Left lung (tissue), 10 donors: ENCODE data around the gene RNF8. TPM values are rescaled to one million over a fixed set of nuclear protein-coding genes. Genes with fewer than 3 reads are reported as not detected.
A peak's percentile ranks its signal among the peaks of the same experiment; 100 is the strongest.

Experiments used
- ATAC-seq: fragments of 200-7000 bp; cut with Tn5 transposase; one replicate; pipeline ENCODE4 v1.9.1; 2020; ENCODE audit warnings: moderate library complexity
- DNase-seq, 4 donors: peaks; one replicate each; pipeline ENCODE4 v3.0.0-alpha.2; 2013 to 2020
- H3K27ac ChIP-seq, 2 donors: fragments of 200-600 bp; sonication (generic) in 1 of 2; one replicate each; pipeline versions ENCODE4 v1.5.0 to v1.8.0; 2020 to 2021
- H3K27me3 ChIP-seq, 2 donors: fragments of 200-600 bp; sonication (generic) in 1 of 2; one replicate each; pipeline versions ENCODE4 v1.5.0 to v1.8.0; 2020 to 2021
- H3K36me3 ChIP-seq, 2 donors: fragments of 200-600 bp; sonication (generic) in 1 of 2; one replicate each; pipeline versions ENCODE4 v1.5.0 to v1.8.0; 2020 to 2021
- H3K4me1 ChIP-seq, 2 donors: fragments of 200-600 bp; one replicate each; pipeline ENCODE4 v1.8.0; 2021
- H3K4me3 ChIP-seq, 2 donors: fragments of 200-600 bp; sonication (generic) in 1 of 2; one replicate each; pipeline versions ENCODE4 v1.5.0 to v1.8.0; 2020 to 2021; ENCODE audit warnings: mild to moderate bottlenecking in 1 of 2
- H3K9me3 ChIP-seq, 2 donors: fragments of 200-600 bp; sonication (generic) in 1 of 2; one replicate each; pipeline versions ENCODE4 v1.5.0 to v1.8.0; 2020 to 2021
- intact Hi-C, 2 donors: fragments of 100-400 bp; cut with DNase I; formaldehyde crosslinking; loops; one replicate each; pipeline versions ENCODE4 v1.11.2 to v1.14.2; 2022
- polyA plus RNA-seq, 6 donors: library from polyadenylated mRNA; unstranded; fragments of 120-200 nt; gene quantifications; one replicate each; pipeline ENCODE4 v1.2.1, GENCODE V29; 2013; ENCODE audit not compliant: insufficient read length in 6 of 6
- total RNA-seq, 2 donors: library from RNA; stranded (reverse); fragmentation: NEBNext Ultra II Directional; extraction: Animal tissue kit (Norgen Biotek cat#: 25700); gene quantifications; one replicate each; pipeline ENCODE4 v1.2.1, GENCODE V29; 2021
- TF ChIP-seq, protein P1 (sequence below), 2 donors: fragments of 200-600 bp; sonication (generic) in 1 of 2; IDR thresholded peaks; one replicate each; pipeline versions ENCODE4 v1.5.0 to v1.8.0; 2021; ENCODE audit warnings: antibody characterized with exemption in 2 of 2
- donor health status: DM: no; HTN: yes; CAD: no.
- donor health status: DM: no; HTN: no; CAD: no.

Gene RNF8
- total and polyA plus RNA-seq, 8 donors, result 11.8 to 46.1 (median 34.8) TPM

DNA sequence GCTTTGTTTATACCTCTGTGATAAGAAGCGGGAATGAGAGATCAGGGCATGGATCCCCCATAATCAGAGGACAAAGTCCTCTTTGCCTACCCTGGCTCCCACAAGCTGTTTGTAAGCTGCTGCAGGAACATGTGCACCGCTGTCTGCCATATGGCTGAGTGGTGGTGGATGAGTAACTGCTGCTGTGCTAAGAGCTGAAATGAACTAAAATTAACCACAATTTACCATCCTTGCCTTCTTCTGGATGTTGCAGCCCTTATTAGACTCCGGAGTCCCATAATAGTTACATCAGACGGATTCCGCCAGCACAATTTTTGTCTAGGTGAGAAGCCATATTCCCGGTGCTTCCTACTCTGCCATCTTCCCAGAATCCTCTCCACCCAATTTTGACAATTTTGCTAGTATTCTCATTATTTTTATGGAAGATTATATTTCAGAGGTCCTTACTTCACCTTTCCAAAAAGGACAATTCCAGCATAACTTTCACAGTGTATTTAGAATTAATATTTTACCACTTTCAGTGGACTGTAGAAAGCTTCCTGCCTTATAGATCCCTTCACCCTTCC, 73.2 kb downstream of the RNF8 start:
- Histone ChIP-seq H3K36me3 (no peaks in the 10 kb centered on the region), H3K27ac (no peak overlapping the region), H3K4me3 (no peak overlapping the region), H3K4me1 (peaks cover 0 to under 1% of the 10 kb centered on the region in 2 donors), H3K27me3 (no peaks in the 10 kb centered on the region), H3K9me3 (no peaks in the 10 kb centered on the region)
- intact Hi-C loops, result no loop called here
- TF ChIP-seq, protein P1, sequence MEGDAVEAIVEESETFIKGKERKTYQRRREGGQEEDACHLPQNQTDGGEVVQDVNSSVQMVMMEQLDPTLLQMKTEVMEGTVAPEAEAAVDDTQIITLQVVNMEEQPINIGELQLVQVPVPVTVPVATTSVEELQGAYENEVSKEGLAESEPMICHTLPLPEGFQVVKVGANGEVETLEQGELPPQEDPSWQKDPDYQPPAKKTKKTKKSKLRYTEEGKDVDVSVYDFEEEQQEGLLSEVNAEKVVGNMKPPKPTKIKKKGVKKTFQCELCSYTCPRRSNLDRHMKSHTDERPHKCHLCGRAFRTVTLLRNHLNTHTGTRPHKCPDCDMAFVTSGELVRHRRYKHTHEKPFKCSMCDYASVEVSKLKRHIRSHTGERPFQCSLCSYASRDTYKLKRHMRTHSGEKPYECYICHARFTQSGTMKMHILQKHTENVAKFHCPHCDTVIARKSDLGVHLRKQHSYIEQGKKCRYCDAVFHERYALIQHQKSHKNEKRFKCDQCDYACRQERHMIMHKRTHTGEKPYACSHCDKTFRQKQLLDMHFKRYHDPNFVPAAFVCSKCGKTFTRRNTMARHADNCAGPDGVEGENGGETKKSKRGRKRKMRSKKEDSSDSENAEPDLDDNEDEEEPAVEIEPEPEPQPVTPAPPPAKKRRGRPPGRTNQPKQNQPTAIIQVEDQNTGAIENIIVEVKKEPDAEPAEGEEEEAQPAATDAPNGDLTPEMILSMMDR (IDR thresholded peaks at IDR 0.05), result no peak
- DNase-seq (no peak), ATAC-seq (no peak)

DNA sequence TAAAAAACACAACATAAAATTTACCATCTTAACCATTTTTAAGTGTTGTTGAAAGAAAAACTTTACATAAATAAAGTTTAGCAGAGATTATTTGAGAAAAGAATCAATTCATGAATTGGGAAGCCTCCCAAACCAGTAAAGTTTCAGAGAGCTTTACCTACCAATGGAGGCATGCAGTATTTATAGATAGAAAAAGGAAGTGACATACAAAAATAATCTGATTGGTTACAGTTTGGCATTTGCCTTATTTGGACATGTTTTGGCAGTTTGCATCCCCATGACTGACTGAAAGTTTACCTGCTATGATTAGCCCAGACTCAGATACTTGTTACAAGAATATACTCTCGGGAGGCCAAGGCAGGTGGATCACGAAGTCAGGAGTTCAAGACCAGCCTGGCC, 75.6 kb downstream of the RNF8 start:
- no peaks in the 10 kb centered on the region for H3K9me3 ChIP-seq
- H3K27ac ChIP-seq, result no peak overlapping the region
- H3K36me3 ChIP-seq, result no peaks in the 10 kb centered on the region
- ATAC-seq (no peak), DNase-seq (no peak)
- intact Hi-C loops, result no loop called here
- H3K4me1 ChIP-seq, result peaks cover 6 to 16% of the 10 kb centered on the region in 2 donors
- H3K27me3 ChIP-seq, result no peaks in the 10 kb centered on the region
- H3K4me3 ChIP-seq, result no peak overlapping the region
- TF ChIP-seq, protein P1 (IDR thresholded peaks at IDR 0.05), result no peak

DNA sequence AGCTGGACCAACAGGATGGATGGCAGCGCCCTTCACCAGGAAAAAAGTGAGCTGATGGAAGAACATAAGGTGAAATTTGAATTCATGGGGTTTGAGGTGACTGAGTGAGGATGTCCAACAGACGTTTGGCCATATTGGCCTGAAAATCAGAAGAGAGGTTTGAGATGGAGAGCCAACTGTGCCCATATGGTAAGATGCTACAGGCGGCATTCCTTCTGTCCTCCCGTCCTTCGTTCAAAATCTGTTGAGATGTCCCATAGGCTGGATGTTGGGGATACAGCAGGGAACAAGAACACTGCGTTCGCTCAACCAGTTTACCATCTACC, 78.8 kb downstream of the RNF8 start:
- DNase-seq (no peak), ATAC-seq (peak; percentile 11)
- TF ChIP-seq, protein P1 (IDR thresholded peaks at IDR 0.05), result no peak

DNA sequence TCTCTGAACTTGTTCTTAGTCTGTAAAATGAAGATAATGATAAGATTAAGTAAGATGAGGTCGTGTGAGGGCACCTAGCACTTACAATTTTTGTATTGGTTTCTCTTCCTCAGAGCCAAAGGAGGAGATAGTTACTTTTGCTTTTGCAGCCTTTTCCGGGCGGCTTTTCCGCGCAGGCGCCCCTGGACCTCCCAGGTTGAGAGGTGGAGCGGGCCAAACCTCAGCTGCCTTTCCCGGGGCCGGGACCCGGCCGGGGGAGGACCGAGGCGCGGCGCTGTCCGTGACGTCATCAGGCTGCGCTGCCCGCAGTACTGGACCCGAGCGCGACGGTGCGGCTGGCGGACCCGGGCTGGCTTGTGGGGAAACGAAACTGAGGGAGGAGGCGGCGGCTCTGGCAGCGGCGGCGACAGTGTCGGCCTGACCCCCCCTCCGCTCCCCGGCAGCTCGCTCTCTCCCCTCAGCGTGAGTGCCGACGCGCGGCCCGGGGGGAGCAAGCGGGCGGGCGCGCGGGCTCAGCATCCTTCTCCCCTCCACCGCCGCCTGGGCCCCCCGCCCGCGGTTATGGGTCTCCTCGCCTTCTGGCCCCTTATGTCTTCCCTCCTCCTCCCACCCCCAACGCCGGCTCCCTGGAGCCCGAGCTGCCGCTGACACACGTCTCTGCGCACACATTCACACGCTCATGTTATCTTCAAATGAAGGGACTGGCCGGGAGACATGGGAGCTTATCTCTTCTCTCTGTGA, 79.3 kb downstream of the RNF8 start, which contains the start of gene CMTR1:
Gene CMTR1, plus strand, starts transcription at position 306 of the 741 bp plus-strand sequence. CDS start 2,409 bp downstream, outside the sequence.
- H3K36me3 ChIP-seq, result peaks cover 0 to 27% of the 10 kb centered on the region in 2 donors
- TF ChIP-seq, protein P1 (IDR thresholded peaks at IDR 0.05), result no peak
- peak within 1 kb of the TSS; percentile 94 to 99 for H3K4me3 ChIP-seq
- no peaks in the 10 kb centered on the region for H3K9me3 ChIP-seq
- intact Hi-C loops, result no loop called here
- peaks cover 7 to 27% of the 10 kb centered on the region in 2 donors for H3K4me1 ChIP-seq
- ATAC-seq (peak; percentile 99), DNase-seq (peak; percentile 89 to 100 (median 95))
- H3K27me3 ChIP-seq, result no peaks in the 10 kb centered on the region
- peak within 1 kb of the TSS; percentile 87 to 95 for H3K27ac ChIP-seq

More for the DNA sequence above, 78.8 kb downstream of the RNF8 start:
- Histone ChIP-seq H3K27ac (peak overlapping the region; percentile 87 to 95), H3K4me3 (peak overlapping the region; percentile 94 to 99), H3K9me3 (no peaks in the 10 kb centered on the region), H3K36me3 (peaks cover 0 to 21% of the 10 kb centered on the region in 2 donors), H3K4me1 (peaks cover 7 to 27% of the 10 kb centered on the region in 2 donors), H3K27me3 (no peaks in the 10 kb centered on the region)
- intact Hi-C loops, result no loop called here

DNA sequence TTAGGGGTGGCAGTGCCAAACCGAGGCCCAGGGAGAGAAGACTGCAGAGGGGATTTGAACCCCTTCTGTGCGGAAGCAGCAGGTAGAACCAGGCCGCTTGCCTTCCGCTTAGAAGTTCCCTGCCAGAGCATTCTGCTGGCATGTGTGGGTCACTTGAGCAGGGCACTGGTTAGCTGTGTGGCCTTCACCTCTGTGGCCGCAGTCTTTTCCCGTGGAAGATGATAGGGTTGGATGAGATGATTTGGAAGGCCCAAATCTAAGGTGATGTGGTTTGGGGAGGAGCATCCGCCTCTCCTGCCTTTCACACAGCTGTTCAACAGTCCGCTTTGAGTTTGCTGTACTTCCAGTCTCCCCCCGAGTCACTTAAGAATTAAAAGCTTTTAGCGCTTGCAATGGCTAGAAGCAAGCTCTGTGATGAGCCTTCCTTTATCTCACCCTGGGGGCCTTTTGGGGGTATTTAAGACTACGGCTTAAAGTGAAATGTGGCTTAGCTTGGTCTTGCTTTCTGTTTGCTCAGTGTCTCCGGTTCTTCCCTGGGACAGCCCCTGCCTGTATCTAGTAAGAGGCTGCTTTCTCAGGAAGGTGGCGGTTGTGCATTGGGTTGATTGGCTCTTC, 80.0 kb downstream of the RNF8 start:
- intact Hi-C loops, result no loop called here
- H3K9me3 ChIP-seq, result no peaks in the 10 kb centered on the region
- H3K27ac ChIP-seq, result peak overlapping the region; percentile 87 to 95
- peaks cover 7 to 27% of the 10 kb centered on the region in 2 donors for H3K4me1 ChIP-seq
- peak in 3 of 4 donors; percentile 11 to 34 (median 23) for DNase-seq
- peak overlapping the region; percentile 94 to 99 for H3K4me3 ChIP-seq
- TF ChIP-seq, protein P1 (IDR thresholded peaks at IDR 0.05), result no peak
- peak; percentile 45 for ATAC-seq
- no peaks in the 10 kb centered on the region for H3K27me3 ChIP-seq
- peaks cover 0 to 33% of the 10 kb centered on the region in 2 donors for H3K36me3 ChIP-seq
